PFSK-1 (cell line): Measurements from ENCODE around the gene CARD18.

Experiments
- FOXP2 ChIP-seq: optimal IDR thresholded peaks from 2 replicates; pipeline ENCODE3; 2011; ENCODE audit warnings: borderline replicate concordance, control low read depth, inconsistent platforms; ENCODE audit not compliant: insufficient read depth; ENCODE audit errors: extremely low read length, extremely low read depth
- POLR2AphosphoS5 ChIP-seq: IDR thresholded peaks from 2 replicates; pipeline ENCODE4 v1.6.1; 2012; ENCODE audit warnings: low read depth, mild to moderate bottlenecking, control low read depth, low read length, moderate library complexity
- SIN3A ChIP-seq: IDR thresholded peaks from 2 replicates; pipeline ENCODE4 v1.6.1; 2012; ENCODE audit warnings: mild to moderate bottlenecking, low read length, moderate library complexity, borderline replicate concordance; ENCODE audit not compliant: insufficient read depth
- TAF1 ChIP-seq: IDR thresholded peaks from 2 replicates; pipeline ENCODE4 v1.6.1; 2012; ENCODE audit warnings: low read length, control low read depth, borderline replicate concordance; ENCODE audit not compliant: insufficient read depth
- TF ChIP-seq, protein P1 (sequence below), 2 experiments: IDR thresholded peaks; 2 replicates each; pipeline versions ENCODE4 v1.6.1 to v1.8.0; 2011 to 2012; ENCODE audit warnings: low read depth in 2 of 2, low read length in 2 of 2, control low read depth in 1 of 2, inconsistent platforms in 1 of 2, mild to moderate bottlenecking in 1 of 2, moderate library complexity in 1 of 2; ENCODE audit not compliant: insufficient read depth in 1 of 2

The CARD18 gene

DNA sequence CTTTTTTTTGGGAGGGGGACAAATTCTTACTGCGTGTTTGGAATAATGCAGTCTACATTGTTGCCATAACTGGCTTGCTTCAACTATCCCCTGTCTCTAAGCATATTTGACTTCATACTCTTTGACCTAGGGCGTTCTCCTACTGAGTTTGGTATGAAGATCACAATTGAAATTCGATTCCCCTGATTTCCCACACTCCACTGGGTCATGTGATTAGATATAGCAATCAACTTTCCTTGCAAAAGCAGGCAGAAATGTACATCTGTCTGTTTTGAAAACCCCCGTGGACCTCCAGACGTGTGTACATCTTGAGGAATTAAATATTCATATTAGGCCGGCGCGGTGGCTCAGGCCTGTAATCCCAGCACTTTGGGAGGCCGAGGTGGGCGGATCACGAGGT lies 13.8 kb upstream of the CARD18 start:
- no peak for TF ChIP-seq POLR2AphosphoS5
- TF ChIP-seq, protein P1, sequence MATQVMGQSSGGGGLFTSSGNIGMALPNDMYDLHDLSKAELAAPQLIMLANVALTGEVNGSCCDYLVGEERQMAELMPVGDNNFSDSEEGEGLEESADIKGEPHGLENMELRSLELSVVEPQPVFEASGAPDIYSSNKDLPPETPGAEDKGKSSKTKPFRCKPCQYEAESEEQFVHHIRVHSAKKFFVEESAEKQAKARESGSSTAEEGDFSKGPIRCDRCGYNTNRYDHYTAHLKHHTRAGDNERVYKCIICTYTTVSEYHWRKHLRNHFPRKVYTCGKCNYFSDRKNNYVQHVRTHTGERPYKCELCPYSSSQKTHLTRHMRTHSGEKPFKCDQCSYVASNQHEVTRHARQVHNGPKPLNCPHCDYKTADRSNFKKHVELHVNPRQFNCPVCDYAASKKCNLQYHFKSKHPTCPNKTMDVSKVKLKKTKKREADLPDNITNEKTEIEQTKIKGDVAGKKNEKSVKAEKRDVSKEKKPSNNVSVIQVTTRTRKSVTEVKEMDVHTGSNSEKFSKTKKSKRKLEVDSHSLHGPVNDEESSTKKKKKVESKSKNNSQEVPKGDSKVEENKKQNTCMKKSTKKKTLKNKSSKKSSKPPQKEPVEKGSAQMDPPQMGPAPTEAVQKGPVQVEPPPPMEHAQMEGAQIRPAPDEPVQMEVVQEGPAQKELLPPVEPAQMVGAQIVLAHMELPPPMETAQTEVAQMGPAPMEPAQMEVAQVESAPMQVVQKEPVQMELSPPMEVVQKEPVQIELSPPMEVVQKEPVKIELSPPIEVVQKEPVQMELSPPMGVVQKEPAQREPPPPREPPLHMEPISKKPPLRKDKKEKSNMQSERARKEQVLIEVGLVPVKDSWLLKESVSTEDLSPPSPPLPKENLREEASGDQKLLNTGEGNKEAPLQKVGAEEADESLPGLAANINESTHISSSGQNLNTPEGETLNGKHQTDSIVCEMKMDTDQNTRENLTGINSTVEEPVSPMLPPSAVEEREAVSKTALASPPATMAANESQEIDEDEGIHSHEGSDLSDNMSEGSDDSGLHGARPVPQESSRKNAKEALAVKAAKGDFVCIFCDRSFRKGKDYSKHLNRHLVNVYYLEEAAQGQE (IDR thresholded peaks at IDR 0.05; ENCODE audit: insufficient read depth in 1 of 2, low read depth in 2 of 2, low read length in 2 of 2) = no peak
- no peak for TF ChIP-seq TAF1
- TF ChIP-seq SIN3A = no peak
- TF ChIP-seq FOXP2 = no peak

DNA sequence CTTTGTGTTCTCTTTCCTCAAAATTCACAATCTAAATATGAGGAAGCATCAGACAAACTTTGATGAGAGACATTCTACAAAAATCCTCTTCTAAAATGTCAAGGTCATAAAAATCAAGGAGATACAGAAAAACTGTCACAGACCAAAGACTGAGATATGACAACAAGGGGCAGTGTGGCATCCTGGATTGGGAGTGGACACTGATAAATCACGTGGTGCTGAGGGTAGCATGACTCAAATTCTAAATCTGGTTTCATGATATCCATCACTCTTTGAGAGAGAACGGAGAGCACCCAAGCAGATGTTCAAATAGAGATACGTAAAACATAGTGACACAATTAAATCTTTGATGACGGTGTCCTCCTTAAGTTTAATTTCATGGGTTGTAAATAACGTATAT lies 13.0 kb upstream of the CARD18 start:
- TF ChIP-seq FOXP2 = no peak
- no peak for TF ChIP-seq TAF1
- no peak for TF ChIP-seq POLR2AphosphoS5
- TF ChIP-seq SIN3A = no peak
- TF ChIP-seq, protein P1 (IDR thresholded peaks at IDR 0.05; ENCODE audit: insufficient read depth in 1 of 2, low read depth in 2 of 2, low read length in 2 of 2) = no peak

DNA sequence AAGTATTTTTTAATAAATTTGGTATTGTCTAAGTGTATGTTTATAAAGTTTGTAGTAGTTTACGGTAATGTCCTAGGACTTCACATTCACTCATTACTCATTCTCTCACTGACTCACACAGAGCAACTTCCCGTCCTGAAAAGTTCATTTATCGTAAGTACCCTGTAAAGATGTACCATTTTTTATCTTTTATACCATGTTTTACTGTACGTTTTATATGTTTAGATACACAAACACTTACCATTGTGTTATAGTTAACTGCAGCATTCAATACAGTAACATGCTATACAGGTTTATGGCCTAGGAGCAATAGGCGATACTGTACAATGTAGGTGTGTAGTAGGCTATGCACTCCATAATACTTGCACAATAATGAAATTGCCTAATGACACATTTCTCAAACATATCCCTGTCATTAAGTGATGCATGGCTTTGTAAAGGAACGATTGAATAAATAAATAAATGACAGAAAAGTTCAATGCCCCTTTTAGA lies 12.5 kb upstream of the CARD18 start:
- TF ChIP-seq, protein P1 (IDR thresholded peaks at IDR 0.05; ENCODE audit: insufficient read depth in 1 of 2, low read depth in 2 of 2, low read length in 2 of 2) = no peak
- TF ChIP-seq TAF1 (no peak), FOXP2 (no peak), POLR2AphosphoS5 (no peak), SIN3A (no peak)

DNA sequence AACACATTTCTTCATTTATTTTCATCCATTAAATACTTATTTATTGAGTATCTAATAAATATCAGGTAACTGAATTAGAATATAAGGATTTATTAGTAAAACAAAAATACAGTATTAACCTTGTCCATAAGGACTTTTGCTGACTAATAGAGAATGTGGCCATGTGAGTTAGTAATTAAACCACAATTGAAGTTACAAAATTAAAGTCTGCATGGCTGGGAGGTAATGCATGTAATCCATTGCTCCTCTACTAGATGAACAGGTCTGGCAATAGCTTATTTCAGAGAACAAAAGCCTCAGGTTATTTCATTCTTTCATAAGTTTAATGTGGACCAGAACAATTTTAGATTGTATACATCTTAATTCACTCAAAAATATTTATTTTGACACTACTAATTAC lies 9.9 kb upstream of the CARD18 start:
- no peak for TF ChIP-seq POLR2AphosphoS5
- no peak for TF ChIP-seq SIN3A
- no peak for TF ChIP-seq TAF1

DNA sequence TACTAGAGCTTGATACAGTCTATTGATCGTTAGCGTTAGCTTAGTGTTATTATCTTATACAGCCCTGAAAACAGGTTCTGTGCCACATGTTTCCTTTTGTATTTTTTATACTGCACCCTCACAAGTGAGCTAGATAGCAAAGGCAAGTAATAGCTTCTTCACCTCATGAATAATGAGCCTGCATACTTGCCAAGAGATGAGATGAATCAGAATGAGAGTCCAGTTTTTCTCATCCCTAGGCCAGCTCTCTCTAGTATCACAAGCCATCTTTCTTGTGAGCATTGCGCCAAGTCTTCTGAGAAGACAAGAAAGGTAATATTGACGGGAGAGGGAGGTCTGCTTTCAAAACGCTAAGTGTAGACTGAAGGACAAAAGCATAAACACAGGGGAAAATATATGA lies 8.7 kb upstream of the CARD18 start:
- TF ChIP-seq SIN3A = no peak
- TF ChIP-seq FOXP2 = no peak
- no peak for TF ChIP-seq POLR2AphosphoS5
- TF ChIP-seq TAF1 = no peak
- TF ChIP-seq, protein P1 (IDR thresholded peaks at IDR 0.05; ENCODE audit: insufficient read depth in 1 of 2, low read depth in 2 of 2, low read length in 2 of 2) = no peak

DNA sequence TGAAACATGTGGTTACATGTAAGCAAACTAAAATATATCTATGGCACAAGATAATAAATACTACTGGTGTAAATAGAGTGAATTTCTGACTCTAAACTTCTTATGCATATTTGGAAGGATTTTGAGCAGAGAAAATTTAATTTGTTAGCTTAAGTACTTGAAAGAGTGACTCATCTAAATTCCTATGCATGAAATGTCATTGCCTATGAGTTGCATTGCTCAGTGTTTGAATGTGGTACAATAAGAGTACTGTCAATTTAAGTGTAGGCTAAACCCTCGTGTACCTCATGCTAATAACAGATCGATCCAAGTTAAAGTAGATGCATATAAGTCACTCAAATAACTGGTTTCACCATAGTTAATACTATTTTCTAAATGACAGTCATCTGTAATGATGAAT lies 5.3 kb upstream of the CARD18 start:
- no peak for TF ChIP-seq SIN3A
- TF ChIP-seq TAF1 = no peak
- TF ChIP-seq, protein P1 (IDR thresholded peaks at IDR 0.05; ENCODE audit: insufficient read depth in 1 of 2, low read depth in 2 of 2, low read length in 2 of 2) = no peak
- TF ChIP-seq FOXP2 = no peak
- no peak for TF ChIP-seq POLR2AphosphoS5
